Endothelial cell of umbilical vein (primary cell): ENCODE results near the gene HIVEP3.

Source experiments
- POLR2A ChIP-seq: IDR thresholded peaks from 2 replicates; pipeline ENCODE4 v1.6.1; 2012; ENCODE audit warnings: low read depth, mild to moderate bottlenecking, control low read depth, low read length
- TF ChIP-seq, protein P1 (sequence below), 2 donors: IDR thresholded peaks; 1 replicate in 1 of 2; 2 replicates in 1 of 2; pipeline ENCODE4 v1.5.1; 2011; ENCODE audit warnings: low read length in 2 of 2, mild to moderate bottlenecking in 2 of 2, moderate library complexity in 2 of 2, control low read depth in 1 of 2, inconsistent platforms in 1 of 2, low read depth in 1 of 2; ENCODE audit not compliant: insufficient read depth in 1 of 2; ENCODE audit errors: extremely low read depth in 1 of 2

DNA sequence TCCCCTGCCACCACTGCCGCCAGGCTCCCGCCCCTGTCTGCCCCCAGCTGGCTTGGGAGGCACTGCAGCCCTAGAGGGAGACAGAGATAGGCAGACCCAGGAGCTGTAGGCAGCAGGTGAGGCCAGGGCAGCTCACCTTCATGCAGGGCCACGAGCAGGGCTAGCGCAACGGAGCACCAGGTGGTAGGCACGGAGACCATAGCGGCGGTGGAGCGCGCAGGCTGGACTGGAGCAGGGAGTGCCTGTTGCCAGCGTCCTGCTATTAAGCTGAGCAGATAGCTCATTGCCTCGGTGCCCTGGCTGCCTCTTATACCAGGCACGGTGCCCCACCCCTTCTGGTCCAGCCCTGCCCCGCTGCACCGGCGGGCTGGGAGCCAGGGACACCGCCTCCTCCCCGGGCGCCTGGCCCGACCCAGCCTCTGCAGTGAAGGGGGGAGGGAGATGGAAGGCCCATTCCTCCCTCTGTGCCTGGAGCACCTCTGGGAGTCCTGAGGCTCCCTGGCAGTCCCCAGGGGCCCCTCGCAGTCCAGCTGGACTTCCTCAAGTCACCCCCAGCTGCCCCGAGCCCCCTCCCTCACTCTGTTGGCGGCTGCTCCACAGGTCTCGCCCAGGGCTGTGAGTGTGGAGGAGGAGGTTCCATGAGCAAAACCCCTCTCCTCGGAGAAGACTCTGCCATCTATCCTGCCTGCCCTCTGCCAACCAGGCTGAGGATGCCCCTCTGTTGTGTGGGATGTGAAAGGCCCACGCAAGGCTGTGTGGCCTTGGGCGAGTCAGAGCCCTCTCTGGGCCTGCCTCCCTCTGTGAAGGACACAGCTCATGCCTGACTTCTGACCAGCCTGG, 434.1 kb downstream of the HIVEP3 start, which contains the start of gene EDN2:
- no peak for TF ChIP-seq POLR2A
- TF ChIP-seq, protein P1, sequence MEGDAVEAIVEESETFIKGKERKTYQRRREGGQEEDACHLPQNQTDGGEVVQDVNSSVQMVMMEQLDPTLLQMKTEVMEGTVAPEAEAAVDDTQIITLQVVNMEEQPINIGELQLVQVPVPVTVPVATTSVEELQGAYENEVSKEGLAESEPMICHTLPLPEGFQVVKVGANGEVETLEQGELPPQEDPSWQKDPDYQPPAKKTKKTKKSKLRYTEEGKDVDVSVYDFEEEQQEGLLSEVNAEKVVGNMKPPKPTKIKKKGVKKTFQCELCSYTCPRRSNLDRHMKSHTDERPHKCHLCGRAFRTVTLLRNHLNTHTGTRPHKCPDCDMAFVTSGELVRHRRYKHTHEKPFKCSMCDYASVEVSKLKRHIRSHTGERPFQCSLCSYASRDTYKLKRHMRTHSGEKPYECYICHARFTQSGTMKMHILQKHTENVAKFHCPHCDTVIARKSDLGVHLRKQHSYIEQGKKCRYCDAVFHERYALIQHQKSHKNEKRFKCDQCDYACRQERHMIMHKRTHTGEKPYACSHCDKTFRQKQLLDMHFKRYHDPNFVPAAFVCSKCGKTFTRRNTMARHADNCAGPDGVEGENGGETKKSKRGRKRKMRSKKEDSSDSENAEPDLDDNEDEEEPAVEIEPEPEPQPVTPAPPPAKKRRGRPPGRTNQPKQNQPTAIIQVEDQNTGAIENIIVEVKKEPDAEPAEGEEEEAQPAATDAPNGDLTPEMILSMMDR (IDR thresholded peaks at IDR 0.05; ENCODE audit: extremely low read depth in 1 of 2, insufficient read depth in 1 of 2, low read depth in 1 of 2, low read length in 2 of 2): peak in 1 of 2 donors; percentile 6
